Measurements from ENCODE around the gene TECPR2. TPM values are rescaled to one million over a fixed set of nuclear protein-coding genes. Genes with fewer than 3 reads are reported as not detected.

Gene TECPR2
- polyA plus RNA-seq, 12 donors: 9.3 to 15.4 (median 13.3) TPM; not detected in 1

Other genes starting within 250 kb of the TECPR2 start
- 10 to 100 TPM in 11 of 12 donors, not detected in 1; 22.5 to 45.4 (median 25.4) TPM for gene WDR20, start 223.0 kb upstream of the TECPR2 start, polyA plus RNA-seq (ENCODE audit: insufficient read length in 12 of 12)
- gene MOK, start 57.8 kb upstream of the TECPR2 start, polyA plus RNA-seq (ENCODE audit: insufficient read length in 12 of 12): 10 to 100 TPM in 4 of 12 donors, 1 to 10 TPM in 7, not detected in 1; 6.7 to 21.7 (median 8.1) TPM
- 10 to 100 TPM in 8 of 12 donors, 1 to 10 TPM in 3, not detected in 1; 8.2 to 21.5 (median 11.9) TPM for gene ZNF839, start 43.2 kb upstream of the TECPR2 start, polyA plus RNA-seq (ENCODE audit: insufficient read length in 12 of 12)
- 10 to 100 TPM in 11 of 12 donors, not detected in 1; 26.6 to 57.1 (median 31.5) TPM for gene CINP, start 51 bp upstream of the TECPR2 start, polyA plus RNA-seq (ENCODE audit: insufficient read length in 12 of 12)
- 10 to 100 TPM in 4 of 12 donors, 1 to 10 TPM in 7, not detected in 1; 4.9 to 16.0 (median 8.4) TPM for gene ANKRD9, start 146.8 kb downstream of the TECPR2 start, polyA plus RNA-seq (ENCODE audit: insufficient read length in 12 of 12)
- gene RCOR1, start 229.7 kb downstream of the TECPR2 start, polyA plus RNA-seq (ENCODE audit: insufficient read length in 12 of 12): 10 to 100 TPM in 11 of 12 donors, not detected in 1; 24.0 to 57.7 (median 32.5) TPM